Stimulated activated naive B cell treated with anti-CD40 and anti-IgM and Interleukin-4, amounts not matched to agents 10 μg/mL and 1 μg/mL and 100 μg/mL, for 72 hours (primary cell): Measurements from ENCODE around the gene YIPF5.

Experiments used
- ATAC-seq, 2 donors: fragments of 150-1000 bp; cut with Tn5 transposase; replicated peaks; 2 replicates each; pipeline ENCODE4 v1.10.0; 2021; ENCODE audit warnings: moderate library complexity in 1 of 2
- DNase-seq: peaks from one replicate; pipeline ENCODE4 v3.0.0; 2021
- H3K27ac Mint-ChIP-seq: one replicate; pipeline ENCODE4 v1.8.0; 2022; ENCODE audit warnings: mild to moderate bottlenecking, mixed read lengths
- H3K27me3 Mint-ChIP-seq, 2 donors: one replicate each; pipeline ENCODE4 v1.8.0; 2022; ENCODE audit warnings: mixed read lengths in 2 of 2
- H3K36me3 Mint-ChIP-seq, 2 donors: one replicate each; pipeline ENCODE4 v1.8.0; 2022; ENCODE audit warnings: mixed read lengths in 2 of 2, mild to moderate bottlenecking in 1 of 2
- H3K4me1 Mint-ChIP-seq, 2 donors: one replicate each; pipeline ENCODE4 v1.8.0; 2022; ENCODE audit warnings: mixed read lengths in 2 of 2, mild to moderate bottlenecking in 1 of 2
- H3K4me3 Mint-ChIP-seq, 2 donors: one replicate each; pipeline ENCODE4 v1.8.0; 2022; ENCODE audit warnings: mild to moderate bottlenecking in 2 of 2, mixed read lengths in 2 of 2, moderate library complexity in 1 of 2
- H3K9me3 Mint-ChIP-seq, 2 donors: one replicate each; pipeline ENCODE4 v1.8.0; 2022; ENCODE audit warnings: mixed read lengths in 2 of 2, mild to moderate bottlenecking in 1 of 2

The YIPF5 gene

DNA sequence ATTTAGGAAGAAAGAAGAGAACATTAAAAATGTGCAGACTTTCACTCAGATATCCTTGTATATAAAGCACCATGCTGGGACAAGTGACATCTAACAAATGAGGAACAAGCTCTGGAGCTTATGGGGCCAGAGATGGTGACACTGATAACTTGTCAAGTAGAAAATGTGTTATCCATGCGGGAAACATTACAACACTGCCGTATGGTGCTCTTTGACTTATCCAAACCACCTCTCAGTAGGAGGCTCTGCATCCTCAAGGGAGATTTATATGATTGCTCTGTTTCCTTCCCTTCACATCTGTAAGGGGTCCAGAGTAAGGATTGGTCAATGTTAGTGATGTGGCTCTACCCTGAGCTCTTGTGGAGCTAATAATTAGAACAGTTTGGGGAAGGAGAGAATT lies 23.7 kb upstream of the YIPF5 start:
- peaks cover 9% of the 10 kb centered on the region in 2 donors for H3K27me3 Mint-ChIP-seq
- peaks cover 12% of the 10 kb centered on the region in 2 donors for H3K4me1 Mint-ChIP-seq
- no peaks in the 10 kb centered on the region for H3K9me3 Mint-ChIP-seq
- no peak overlapping the region for H3K4me3 Mint-ChIP-seq
- DNase-seq (no peak), ATAC-seq (no peak)
- H3K27ac Mint-ChIP-seq = no peak overlapping the region
- H3K36me3 Mint-ChIP-seq = no peaks in the 10 kb centered on the region

DNA sequence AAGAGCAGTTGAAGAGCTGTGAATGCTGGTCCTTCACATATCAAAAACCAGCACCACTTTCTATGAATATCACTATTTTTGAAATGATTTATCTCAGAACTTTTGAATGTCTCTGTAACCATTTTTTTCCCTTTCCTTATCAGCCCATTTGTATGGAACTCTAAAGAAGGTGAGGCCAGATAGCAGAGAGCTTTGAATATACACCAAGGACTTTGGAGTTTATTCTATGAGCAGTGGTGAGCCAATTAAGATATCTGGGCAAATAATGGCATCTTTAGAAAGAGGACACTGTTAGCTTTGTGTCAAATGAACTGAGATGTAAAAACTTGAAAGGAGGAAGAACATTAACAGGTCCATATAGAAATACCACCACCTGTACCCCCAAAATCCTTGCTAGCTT lies 22.2 kb upstream of the YIPF5 start:
- Mint-ChIP-seq H3K36me3 (no peaks in the 10 kb centered on the region), H3K27me3 (peaks cover 0 to 4% of the 10 kb centered on the region in 2 donors), H3K9me3 (no peaks in the 10 kb centered on the region), H3K4me3 (no peak overlapping the region), H3K27ac (no peak overlapping the region), H3K4me1 (peaks cover 21 to 26% of the 10 kb centered on the region in 2 donors)
- DNase-seq (no peak), ATAC-seq (no peak)

GRCh38 chr5:144191998-144192397 lies 21.5 kb upstream of the YIPF5 start:
- Mint-ChIP-seq H3K27ac (no peak overlapping the region), H3K36me3 (no peaks in the 10 kb centered on the region), H3K4me1 (peaks cover 25 to 33% of the 10 kb centered on the region in 2 donors), H3K27me3 (peaks cover 0 to 4% of the 10 kb centered on the region in 2 donors), H3K4me3 (no peak overlapping the region), H3K9me3 (no peaks in the 10 kb centered on the region)
- DNase-seq (peak; percentile 4), ATAC-seq (peak; percentile 92)

- DNase-seq (no peak), ATAC-seq (no peak)
- Mint-ChIP-seq H3K4me1 (peaks cover 26 to 37% of the 10 kb centered on the region in 2 donors), H3K36me3 (no peaks in the 10 kb centered on the region), H3K27ac (peak overlapping the region; percentile 0), H3K9me3 (no peaks in the 10 kb centered on the region), H3K27me3 (peaks cover 0 to 4% of the 10 kb centered on the region in 2 donors), H3K4me3 (peak overlapping the region in 1 of 2 donors; percentile 12)
These were observed 21.1 kb upstream of the YIPF5 start for GRCh38 chr5:144191531-144191930.

- Mint-ChIP-seq H3K27ac (peak overlapping the region; percentile 51), H3K27me3 (no peaks in the 10 kb centered on the region), H3K9me3 (no peaks in the 10 kb centered on the region), H3K36me3 (no peaks in the 10 kb centered on the region), H3K4me3 (peak overlapping the region; percentile 46 to 48), H3K4me1 (peaks cover 26 to 37% of the 10 kb centered on the region in 2 donors)
- ATAC-seq (peak; percentile 70 to 72), DNase-seq (peak; percentile 54)
These were observed 19.5 kb upstream of the YIPF5 start for GRCh38 chr5:144189800-144190429.

- DNase-seq (peak; percentile 15), ATAC-seq (peak; percentile 71 to 76)
- Mint-ChIP-seq H3K27me3 (no peaks in the 10 kb centered on the region), H3K27ac (peak overlapping the region; percentile 56), H3K4me3 (no peak overlapping the region), H3K4me1 (peaks cover 26 to 37% of the 10 kb centered on the region in 2 donors), H3K9me3 (no peaks in the 10 kb centered on the region), H3K36me3 (no peaks in the 10 kb centered on the region)
These were observed 17.3 kb upstream of the YIPF5 start for GRCh38 chr5:144187699-144188294.

- H3K27me3 Mint-ChIP-seq = peaks cover 8 to 9% of the 10 kb centered on the region in 2 donors
- H3K4me1 Mint-ChIP-seq = peaks cover 11 to 18% of the 10 kb centered on the region in 2 donors
- DNase-seq = no peak
- no peaks in the 10 kb centered on the region for H3K9me3 Mint-ChIP-seq
- no peak overlapping the region for H3K27ac Mint-ChIP-seq
- ATAC-seq = no peak
- H3K4me3 Mint-ChIP-seq = no peak overlapping the region
- no peaks in the 10 kb centered on the region for H3K36me3 Mint-ChIP-seq
These were observed 12.9 kb upstream of the YIPF5 start for GRCh38 chr5:144183254-144183889.

DNA sequence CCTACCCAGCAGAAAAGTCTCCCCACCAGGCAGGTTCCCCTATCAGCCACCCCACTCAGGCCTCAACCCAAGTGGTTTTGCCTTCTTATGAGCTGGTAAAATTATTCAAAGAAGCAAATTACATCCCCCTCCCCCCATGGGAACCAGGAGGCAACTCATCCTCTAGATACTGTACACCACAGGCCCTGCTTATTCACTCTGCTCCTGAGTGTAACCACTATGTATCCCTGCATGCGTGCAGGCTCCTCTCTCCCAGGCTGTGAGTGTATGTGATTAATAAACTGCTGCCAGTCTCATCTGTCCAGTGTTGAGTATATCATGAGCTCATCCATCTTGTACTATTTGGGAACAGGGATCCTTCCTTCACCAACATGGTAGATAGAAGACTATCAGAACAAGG lies 8.8 kb upstream of the YIPF5 start:
- DNase-seq (no peak), ATAC-seq (no peak)
- Mint-ChIP-seq H3K36me3 (no peaks in the 10 kb centered on the region), H3K4me1 (no peaks in the 10 kb centered on the region), H3K27ac (no peak overlapping the region), H3K4me3 (no peak overlapping the region), H3K9me3 (no peaks in the 10 kb centered on the region), H3K27me3 (peaks cover 18 to 19% of the 10 kb centered on the region in 2 donors)

- ATAC-seq (no peak), DNase-seq (no peak)
- no peaks in the 10 kb centered on the region for H3K9me3 Mint-ChIP-seq
- H3K4me1 Mint-ChIP-seq = no peaks in the 10 kb centered on the region
- H3K27me3 Mint-ChIP-seq = peaks cover 18 to 25% of the 10 kb centered on the region in 2 donors
- no peak overlapping the region for H3K27ac Mint-ChIP-seq
- no peak overlapping the region for H3K4me3 Mint-ChIP-seq
- H3K36me3 Mint-ChIP-seq = no peaks in the 10 kb centered on the region
These were observed 7.1 kb upstream of the YIPF5 start for GRCh38 chr5:144177548-144177947.

DNA sequence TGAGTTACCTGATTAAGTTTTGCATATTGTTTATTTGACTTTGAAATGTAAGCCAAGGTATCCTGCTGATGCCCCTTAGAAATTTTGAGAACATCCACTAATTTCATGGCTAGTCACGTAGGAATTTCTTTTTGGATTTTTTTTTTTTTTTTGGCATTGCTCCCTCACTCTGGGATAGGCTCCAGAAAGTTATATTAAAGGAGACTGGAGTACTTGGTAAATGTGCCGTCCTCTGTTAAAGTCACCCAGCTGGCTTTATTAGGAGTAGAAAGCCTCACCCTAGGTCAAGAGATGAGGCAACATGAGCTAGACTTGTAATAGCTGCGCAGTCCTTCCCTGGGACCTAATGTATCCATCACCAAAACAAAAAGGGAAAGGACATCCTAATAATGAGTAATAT lies 3.3 kb upstream of the YIPF5 start:
- Mint-ChIP-seq H3K4me1 (peaks cover 7 to 16% of the 10 kb centered on the region in 2 donors), H3K36me3 (no peaks in the 10 kb centered on the region), H3K4me3 (no peak overlapping the region), H3K9me3 (peaks cover 0 to 2% of the 10 kb centered on the region in 2 donors), H3K27ac (no peak overlapping the region), H3K27me3 (peaks cover 10 to 17% of the 10 kb centered on the region in 2 donors)
- ATAC-seq (no peak), DNase-seq (no peak)

DNA sequence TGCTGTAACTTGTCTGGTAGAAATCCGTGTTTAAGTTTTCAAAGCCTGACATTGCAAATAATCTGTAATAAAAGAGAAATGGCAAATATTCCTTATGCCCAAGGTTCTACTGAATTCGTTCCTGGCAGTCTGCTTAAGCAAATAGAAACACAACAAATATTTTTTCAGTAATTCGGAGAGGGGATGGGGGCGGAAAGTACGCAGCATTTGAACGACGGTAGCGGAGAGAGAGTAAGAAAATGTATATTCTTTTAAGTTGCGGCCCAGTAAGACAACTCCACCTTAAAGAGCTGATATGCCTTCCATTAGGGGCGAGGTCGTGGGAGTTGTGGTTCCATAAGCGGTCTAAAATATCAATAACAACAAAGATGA lies 569 bp downstream of the YIPF5 start:
- Mint-ChIP-seq H3K4me1 (peaks cover 9 to 21% of the 10 kb centered on the region in 2 donors), H3K36me3 (peaks cover 2 to 3% of the 10 kb centered on the region in 2 donors), H3K27me3 (peaks cover 0 to 5% of the 10 kb centered on the region in 2 donors), H3K9me3 (peaks cover 0 to 2% of the 10 kb centered on the region in 2 donors), H3K4me3 (peak overlapping the region; percentile 89 to 95), H3K27ac (peak overlapping the region; percentile 93)
- DNase-seq (no peak), ATAC-seq (no peak)

DNA sequence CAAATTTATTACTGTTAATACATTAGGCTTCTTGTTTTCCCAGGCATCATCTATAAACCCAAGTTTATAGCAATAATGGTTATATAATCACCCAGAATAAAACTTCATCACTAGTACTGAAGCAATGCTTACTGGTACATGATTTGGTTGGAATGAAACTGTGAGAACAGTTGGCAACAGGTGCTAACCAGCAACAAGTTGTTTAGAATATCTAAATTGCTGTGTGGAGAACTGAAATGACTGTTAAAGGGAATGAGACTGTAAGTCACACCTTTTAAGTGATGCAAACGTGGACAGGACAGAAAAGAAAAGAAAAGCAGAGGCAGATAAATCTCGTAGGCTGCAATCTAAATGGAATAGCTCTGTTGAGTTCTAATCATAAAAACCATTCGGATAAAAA lies 2.5 kb downstream of the YIPF5 start:
- H3K27ac Mint-ChIP-seq = no peak overlapping the region
- peaks cover 5 to 7% of the 10 kb centered on the region in 2 donors for H3K36me3 Mint-ChIP-seq
- no peaks in the 10 kb centered on the region for H3K27me3 Mint-ChIP-seq
- ATAC-seq (no peak), DNase-seq (no peak)
- no peak overlapping the region for H3K4me3 Mint-ChIP-seq
- H3K9me3 Mint-ChIP-seq = peaks cover 0 to 2% of the 10 kb centered on the region in 2 donors
- H3K4me1 Mint-ChIP-seq = peaks cover 9 to 21% of the 10 kb centered on the region in 2 donors

- Mint-ChIP-seq H3K9me3 (peaks cover 0 to 2% of the 10 kb centered on the region in 2 donors), H3K4me3 (no peak overlapping the region), H3K27me3 (no peaks in the 10 kb centered on the region), H3K27ac (no peak overlapping the region), H3K36me3 (peaks cover 13 to 17% of the 10 kb centered on the region in 2 donors), H3K4me1 (peaks cover 9 to 21% of the 10 kb centered on the region in 2 donors)
- DNase-seq = no peak
- ATAC-seq = no peak
These were observed 3.8 kb downstream of the YIPF5 start for GRCh38 chr5:144166696-144167095.

DNA sequence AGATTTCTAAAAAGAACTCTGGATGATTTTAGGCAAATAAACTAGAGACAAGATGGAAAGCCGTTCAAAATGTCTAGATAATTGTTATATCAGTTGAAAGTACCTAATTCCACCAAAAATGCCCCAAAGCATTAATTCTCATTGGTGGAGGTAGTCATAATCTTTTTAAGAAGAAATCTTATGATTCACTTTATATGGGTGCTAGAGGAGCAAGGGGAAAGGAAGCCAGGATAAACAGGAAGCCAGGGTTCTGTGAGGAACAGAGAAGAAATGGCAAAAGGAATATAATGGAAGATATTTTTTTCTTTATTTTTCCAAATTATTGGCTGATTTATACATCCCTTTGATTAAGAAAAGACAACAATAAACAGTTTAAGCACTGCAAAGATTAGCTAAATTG lies 7.8 kb downstream of the YIPF5 start:
- Mint-ChIP-seq H3K27me3 (no peaks in the 10 kb centered on the region), H3K9me3 (no peaks in the 10 kb centered on the region), H3K4me1 (no peaks in the 10 kb centered on the region), H3K36me3 (peaks cover 14 to 17% of the 10 kb centered on the region in 2 donors), H3K4me3 (no peak overlapping the region), H3K27ac (no peak overlapping the region)
- DNase-seq = no peak
- ATAC-seq = no peak

- DNase-seq (no peak), ATAC-seq (no peak)
- Mint-ChIP-seq H3K27ac (no peak overlapping the region), H3K36me3 (peaks cover 3 to 4% of the 10 kb centered on the region in 2 donors), H3K27me3 (no peaks in the 10 kb centered on the region), H3K9me3 (no peaks in the 10 kb centered on the region), H3K4me1 (no peaks in the 10 kb centered on the region), H3K4me3 (no peak overlapping the region)
These were observed 13.7 kb downstream of the YIPF5 start for GRCh38 chr5:144156767-144157171.
